SK-N-DZ (cell line): ENCODE results near the gene MBP.

ENCODE experiments used
- DNase-seq: peaks from one replicate; pipeline ENCODE4 v3.0.0-alpha.2; 2015; ENCODE audit warnings: low spot score

Gene MBP

GRCh38 chr18:76989647-76990190 is 142.9 kb downstream of the MBP start:
- no peak for DNase-seq

- no peak for DNase-seq
Observed at GRCh38 chr18:76988827-76989646, 143.5 kb downstream of the MBP start.

GRCh38 chr18:76988031-76988826 is 144.4 kb downstream of the MBP start:
- no peak for DNase-seq

- DNase-seq, result no peak
Observed at GRCh38 chr18:76986406-76986805, 146.2 kb downstream of the MBP start.

- no peak for DNase-seq
Observed at GRCh38 chr18:76985951-76986236, 146.7 kb downstream of the MBP start.

DNA sequence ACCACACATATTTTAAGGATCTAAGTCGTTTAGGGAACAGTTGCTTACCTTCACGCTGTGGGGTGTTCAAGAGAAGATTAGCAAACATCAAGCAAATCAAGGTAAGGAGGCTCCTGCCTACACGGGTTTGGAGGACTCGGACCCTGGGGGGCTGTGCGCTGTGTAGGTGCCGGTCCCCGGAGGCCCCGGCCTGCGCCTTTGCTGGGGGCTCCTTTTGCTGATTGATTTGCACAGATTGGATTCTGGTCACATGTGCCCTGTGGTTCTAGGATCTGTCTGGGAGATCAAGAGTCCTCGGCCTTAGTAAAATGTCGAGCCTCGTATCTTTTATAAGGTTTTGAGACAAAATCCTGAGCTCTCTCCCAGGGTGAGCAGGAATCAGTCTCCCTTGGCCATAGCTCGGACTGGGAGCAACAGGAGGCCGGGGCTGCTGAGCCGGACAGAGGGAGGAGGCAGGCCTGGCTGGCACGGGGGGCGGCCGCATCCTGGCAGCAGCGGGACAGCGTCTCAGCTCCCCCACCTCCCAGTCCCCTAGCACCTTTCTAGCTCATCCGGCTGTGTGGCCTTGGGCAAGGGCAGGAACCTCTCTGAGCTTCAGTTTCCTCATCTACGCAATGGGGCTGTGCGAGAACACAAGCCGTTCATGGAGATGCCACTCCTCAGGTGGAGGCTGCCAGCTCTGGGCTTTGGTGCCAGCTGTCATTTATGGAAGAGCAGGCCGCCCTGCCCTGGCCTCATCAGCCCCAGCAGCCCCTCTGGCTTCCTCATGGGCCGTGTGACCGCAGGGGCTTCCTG is 147.2 kb downstream of the MBP start:
- DNase-seq, result no peak

DNA sequence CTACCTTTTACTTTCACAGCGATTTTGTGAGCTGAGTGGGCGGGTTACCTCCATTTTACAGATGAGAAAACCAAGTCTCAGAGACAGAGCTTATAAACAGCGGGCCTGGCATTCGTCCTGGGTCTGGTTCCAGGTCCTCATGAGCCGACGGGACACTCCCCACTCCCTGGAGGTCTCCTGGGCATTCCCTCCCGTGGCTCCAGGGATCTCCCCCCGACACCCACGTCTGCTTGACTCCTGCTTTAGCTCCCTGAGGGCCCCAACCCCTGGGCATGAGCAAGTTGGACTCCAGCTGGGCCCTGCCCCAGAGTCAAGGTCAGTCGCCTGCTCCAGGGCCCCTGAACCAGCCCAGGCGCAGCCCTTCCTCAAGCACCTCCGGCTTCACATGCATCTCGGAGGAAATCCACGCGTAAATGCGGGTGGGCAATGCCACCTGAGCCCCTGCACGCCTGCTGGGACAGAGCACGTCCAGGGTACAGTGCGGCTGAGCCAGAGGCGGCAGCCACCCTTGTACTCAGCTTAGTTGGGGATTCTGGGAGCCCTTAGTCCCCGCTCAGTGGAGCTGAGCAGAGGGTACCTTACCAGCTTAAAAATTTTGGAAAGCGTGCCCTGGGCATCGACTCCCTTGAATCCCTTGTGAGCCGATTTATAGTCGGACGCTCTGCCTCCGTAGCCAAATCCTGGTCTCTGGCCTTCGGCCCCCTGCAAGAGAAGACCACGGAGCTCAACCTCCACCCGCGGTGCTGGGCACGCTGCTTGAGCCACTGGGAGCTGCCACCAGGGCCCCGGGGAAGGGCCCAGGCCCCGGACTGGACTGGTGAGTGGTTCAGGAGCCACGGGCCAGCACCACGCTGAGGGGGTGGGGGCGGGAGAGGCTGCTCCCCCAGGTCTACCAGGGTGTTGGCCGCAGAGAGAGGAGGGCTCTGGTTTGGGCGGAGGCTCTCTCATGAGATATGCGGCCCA is 148.1 kb downstream of the MBP start:
- no peak for DNase-seq

- no peak for DNase-seq
Observed at GRCh38 chr18:76983613-76984051, 149.0 kb downstream of the MBP start.

DNA sequence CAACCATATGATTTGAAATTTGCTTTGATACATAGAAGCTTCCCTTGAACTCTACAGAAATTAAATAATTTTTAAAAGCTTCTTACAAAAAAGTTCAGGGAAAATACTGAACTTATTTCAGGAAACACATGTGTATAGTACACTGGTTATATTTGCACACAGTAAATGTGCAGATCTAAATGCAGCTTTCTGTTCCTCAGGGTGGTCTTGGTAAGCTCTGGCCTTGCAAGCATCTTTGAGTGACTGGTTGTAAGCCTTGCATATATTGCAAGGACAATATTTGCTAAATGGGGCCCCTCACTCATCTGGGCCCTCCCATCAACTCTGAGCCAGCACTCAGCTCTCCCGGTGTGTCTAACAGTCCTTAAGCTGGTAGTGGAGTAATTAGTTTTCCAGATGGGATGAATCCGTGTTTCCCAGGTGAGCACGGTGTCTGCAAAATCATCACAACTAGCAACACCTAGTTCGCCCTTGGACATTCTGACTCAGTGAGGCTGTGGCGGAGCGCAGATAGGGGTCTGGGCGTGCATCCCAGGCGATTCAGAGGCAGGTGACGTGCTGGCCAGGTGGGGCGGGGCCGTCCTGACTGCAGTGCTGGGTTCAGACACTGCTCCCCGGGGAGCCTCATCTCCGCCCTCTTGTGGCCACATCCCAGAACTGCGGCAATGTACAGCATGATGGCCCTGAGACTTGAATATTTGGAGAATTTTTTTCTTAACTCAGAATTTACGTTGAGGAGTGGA is 149.6 kb downstream of the MBP start:
- peak; percentile 68 for DNase-seq

DNA sequence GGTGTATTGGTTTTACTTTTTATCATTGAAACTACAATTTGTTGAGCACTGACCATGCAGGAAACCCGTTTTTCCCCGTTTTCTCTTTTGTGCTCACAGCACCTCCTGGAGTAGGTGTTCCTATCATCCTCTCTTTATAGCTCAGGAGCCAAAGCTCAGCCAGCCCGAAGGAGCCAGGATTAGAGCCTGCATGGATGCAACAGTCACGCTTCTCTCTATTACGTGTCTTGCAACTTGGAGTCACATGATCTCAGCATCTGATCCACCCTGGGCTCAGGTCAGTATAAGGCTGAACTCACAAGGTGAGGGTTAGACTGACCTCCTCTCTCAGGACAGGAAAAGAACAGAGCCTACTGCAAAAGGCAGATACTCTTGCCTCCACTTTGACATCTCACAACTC is 150.5 kb downstream of the MBP start:
- DNase-seq, result no peak

DNA sequence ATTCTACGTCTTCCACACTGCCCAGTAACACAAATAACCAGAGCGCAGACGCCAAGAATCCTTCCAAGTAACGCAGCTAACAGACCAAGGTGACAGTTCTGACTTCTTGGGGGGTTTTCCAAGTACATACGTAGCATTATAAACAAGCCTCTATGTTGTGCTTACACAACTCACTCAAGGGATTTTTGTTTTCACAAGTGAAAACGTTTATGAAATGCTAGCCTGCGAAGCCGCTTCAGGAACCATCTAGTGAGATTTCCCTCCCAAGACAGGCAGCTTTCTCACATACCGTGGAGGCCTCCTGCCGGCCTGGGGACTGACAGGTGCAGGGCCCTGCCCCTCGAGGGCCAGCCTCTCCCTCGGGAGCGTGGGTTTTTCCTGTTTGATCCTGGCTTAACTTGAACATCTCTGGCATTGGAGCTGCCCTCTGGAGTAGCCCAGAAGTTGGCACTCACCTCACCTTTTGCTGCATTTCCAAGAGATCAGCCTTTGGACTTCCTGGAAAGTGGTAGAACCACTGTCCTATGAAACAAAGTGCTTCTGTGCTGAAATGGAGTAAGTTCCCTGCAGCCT is 151.1 kb downstream of the MBP start:
- no peak for DNase-seq

GRCh38 chr18:76980663-76981395 is 151.8 kb downstream of the MBP start:
- DNase-seq, result no peak

- DNase-seq, result no peak
Observed at GRCh38 chr18:76979906-76980305, 152.7 kb downstream of the MBP start.

DNA sequence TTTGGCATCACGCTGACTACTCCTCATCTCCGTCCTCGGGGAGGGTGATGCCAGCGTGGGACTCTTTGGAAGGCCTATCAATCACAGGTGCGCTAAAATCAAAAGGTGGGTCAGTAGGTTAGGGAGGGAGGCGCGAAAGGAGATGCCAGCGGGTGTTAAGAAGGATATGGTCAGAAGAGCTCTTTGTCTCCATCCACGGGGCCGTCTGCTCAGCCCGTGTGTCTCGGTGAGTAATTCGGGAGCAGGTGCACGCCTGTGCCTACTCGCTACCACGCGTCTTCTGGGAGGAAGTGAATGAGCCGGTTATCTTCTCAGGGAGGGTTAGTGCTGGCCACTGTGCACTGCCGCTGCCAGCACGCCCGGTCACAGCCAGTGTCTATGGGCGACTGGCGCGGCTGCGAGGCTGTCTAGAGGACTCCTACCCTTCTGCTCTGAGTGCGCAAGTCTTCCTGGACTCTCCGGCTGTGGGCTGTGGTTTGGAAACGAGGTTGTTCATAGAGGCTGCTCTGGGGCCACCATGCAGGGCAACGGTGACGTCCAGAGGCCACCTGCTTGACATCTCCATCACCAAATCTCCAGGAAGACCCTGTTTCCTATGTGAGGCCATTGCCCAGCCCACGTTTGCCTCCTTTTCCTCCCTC is 153.4 kb downstream of the MBP start:
- DNase-seq, result no peak

GRCh38 chr18:76978616-76979015 is 154.0 kb downstream of the MBP start:
- DNase-seq, result no peak

DNA sequence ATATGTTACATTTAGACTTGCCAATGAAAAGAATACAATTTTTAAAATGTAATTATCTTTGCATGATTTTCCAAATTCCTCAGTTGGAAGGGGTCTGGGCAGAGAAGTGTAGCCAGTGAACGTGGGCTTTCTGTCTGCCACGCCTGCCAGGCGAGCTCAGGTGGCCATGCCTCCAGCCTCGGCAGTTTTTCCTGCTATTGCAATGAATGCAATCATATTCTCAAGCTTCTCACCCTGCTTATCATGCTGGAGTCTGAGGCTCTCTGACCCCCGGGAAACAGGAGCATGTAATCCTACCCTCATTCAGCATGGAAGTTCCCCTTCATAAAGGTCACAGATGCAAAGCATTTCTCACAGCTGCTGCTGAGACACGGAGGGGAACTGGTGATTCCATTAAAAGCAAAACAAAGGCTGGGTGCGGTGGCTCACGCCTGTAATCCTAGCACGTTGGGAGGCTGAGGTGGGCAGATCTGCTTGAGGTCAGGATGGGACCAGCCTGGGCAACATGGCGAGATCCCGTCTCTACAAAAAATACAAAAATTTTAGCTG is 154.8 kb downstream of the MBP start:
- no peak for DNase-seq

GRCh38 chr18:76977108-76977621 is 155.4 kb downstream of the MBP start:
- DNase-seq, result peak; percentile 60

- no peak for DNase-seq
Observed at GRCh38 chr18:76975577-76976110, 156.9 kb downstream of the MBP start.
